ENCODE data around the gene GPR139.

- no peak for TF ChIP-seq POLR2A (IDR thresholded peaks at IDR 0.05)
- TF ChIP-seq CTCF (IDR thresholded peaks at IDR 0.05): no peak
Observed at GRCh38 chr16:20111143-20111542, 37.5 kb upstream of the GPR139 start.

Data from adrenal gland (tissue), 5 donors.